ENCODE data around the gene TLR2. TPM values are rescaled to one million over a fixed set of nuclear protein-coding genes. Genes with fewer than 3 reads are reported as not detected.

The TLR2 gene
- total RNA-seq, 6 donors from 2014 or later, result 34.8 to 104 (median 91.2) TPM

DNA sequence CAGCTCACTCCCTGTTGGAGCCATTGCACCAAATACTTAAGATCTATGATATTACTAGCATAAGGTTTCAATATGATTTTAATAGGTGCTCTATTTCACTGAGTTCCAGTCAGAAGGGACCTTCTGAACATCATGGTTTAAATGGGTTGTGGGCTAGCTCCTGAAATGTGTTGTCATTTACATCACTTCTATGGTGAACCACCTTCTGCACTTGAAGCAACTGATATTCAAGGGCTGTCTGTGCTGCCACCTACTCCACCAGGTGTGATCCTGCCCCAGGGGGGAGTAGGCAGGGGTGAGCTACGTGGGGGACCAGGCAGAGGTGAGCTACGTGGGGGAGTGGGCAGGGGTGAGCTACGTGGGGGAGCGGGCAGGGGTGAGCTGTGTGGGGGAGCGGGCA is 40.5 kb downstream of the TLR2 start:
- Histone ChIP-seq H3K4me3 (no peak overlapping the region), H3K9me3 (no peaks in the 10 kb centered on the region), H3K27me3 (no peaks in the 10 kb centered on the region), H3K36me3 (no peaks in the 10 kb centered on the region), H3K27ac (no peak overlapping the region), H3K4me1 (no peaks in the 10 kb centered on the region)
- no peak for DNase-seq
- 91 to 100% methylated on average over 1 to 5 of the region's 5 CpGs for WGBS, 2 donors
- ATAC-seq (ENCODE audit: low FRiP score in 2 of 2), result no peak
- TF ChIP-seq, protein P1, sequence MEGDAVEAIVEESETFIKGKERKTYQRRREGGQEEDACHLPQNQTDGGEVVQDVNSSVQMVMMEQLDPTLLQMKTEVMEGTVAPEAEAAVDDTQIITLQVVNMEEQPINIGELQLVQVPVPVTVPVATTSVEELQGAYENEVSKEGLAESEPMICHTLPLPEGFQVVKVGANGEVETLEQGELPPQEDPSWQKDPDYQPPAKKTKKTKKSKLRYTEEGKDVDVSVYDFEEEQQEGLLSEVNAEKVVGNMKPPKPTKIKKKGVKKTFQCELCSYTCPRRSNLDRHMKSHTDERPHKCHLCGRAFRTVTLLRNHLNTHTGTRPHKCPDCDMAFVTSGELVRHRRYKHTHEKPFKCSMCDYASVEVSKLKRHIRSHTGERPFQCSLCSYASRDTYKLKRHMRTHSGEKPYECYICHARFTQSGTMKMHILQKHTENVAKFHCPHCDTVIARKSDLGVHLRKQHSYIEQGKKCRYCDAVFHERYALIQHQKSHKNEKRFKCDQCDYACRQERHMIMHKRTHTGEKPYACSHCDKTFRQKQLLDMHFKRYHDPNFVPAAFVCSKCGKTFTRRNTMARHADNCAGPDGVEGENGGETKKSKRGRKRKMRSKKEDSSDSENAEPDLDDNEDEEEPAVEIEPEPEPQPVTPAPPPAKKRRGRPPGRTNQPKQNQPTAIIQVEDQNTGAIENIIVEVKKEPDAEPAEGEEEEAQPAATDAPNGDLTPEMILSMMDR (IDR thresholded peaks at IDR 0.05), result no peak
- TF ChIP-seq POLR2AphosphoS5 (IDR thresholded peaks at IDR 0.05) (no peak), POLR2A (IDR thresholded peaks at IDR 0.05) (no peak), EP300 (IDR thresholded peaks at IDR 0.05) (no peak)

DNA sequence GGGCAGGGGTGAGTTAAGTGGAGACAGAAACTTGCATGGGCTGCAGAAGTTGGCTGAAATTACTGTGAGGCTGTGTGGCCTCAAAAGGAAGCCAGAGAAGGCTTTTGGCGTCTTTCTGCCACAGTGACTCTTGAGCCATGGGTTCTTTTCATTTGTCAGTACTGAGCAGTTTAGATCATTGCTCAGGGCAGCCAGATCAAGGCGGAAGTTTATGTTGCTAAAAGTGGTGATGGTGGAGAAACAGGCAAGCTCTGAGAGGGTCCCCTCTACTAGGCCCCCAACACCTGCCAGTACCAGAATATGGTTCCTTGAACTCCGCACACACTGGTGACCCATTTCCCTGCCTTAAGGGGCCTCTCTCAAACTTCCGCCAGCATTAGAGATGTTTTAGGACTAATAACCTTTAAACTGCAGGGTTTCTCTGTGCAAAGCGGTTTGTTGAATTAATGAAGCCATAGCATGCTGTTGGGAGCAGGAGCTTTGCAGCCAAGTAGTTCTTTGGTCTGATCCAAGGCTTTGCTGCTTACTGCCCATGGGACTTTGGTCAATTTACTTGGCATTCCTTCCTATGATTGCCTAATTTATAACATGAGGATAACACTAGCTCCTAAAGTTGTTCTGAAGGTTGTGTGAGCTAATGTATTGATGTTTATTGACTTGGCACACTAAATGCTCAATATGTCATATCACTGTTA is 41.2 kb downstream of the TLR2 start:
- Histone ChIP-seq H3K27ac (no peak overlapping the region), H3K9me3 (no peaks in the 10 kb centered on the region), H3K36me3 (no peaks in the 10 kb centered on the region), H3K27me3 (no peaks in the 10 kb centered on the region), H3K4me1 (no peaks in the 10 kb centered on the region), H3K4me3 (no peak overlapping the region)
- WGBS, 2 donors, result 93 to 97% methylated on average over 5 of the region's 5 CpGs
- DNase-seq (no peak), ATAC-seq (ENCODE audit: low FRiP score in 2 of 2) (peak in 1 of 2 donors; percentile 72)
- TF ChIP-seq POLR2A (IDR thresholded peaks at IDR 0.05) (no peak), EP300 (IDR thresholded peaks at IDR 0.05) (no peak), POLR2AphosphoS5 (IDR thresholded peaks at IDR 0.05) (no peak)
- TF ChIP-seq, protein P1 (IDR thresholded peaks at IDR 0.05), result no peak

DNA sequence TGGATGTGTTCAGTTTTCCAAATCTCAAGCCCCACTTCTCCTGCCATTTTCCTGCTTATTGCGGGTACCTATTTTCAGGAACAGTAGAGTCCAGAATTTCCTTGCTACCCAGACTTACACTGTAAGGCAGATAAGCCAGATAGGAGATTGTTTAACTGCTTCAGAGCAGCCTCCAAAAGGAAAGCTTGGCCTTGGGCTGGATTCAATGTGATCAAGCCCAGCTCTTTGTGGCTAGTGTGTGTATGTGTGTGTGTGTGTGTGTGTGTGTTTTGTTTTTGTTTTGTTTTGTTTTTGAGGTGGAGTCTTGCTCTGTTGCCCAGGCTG is 41.7 kb downstream of the TLR2 start:
- no peaks in the 10 kb centered on the region for H3K9me3 ChIP-seq
- TF ChIP-seq, protein P1 (IDR thresholded peaks at IDR 0.05), result no peak
- TF ChIP-seq POLR2A (IDR thresholded peaks at IDR 0.05) (no peak), POLR2AphosphoS5 (IDR thresholded peaks at IDR 0.05) (no peak), EP300 (IDR thresholded peaks at IDR 0.05) (no peak)
- no peaks in the 10 kb centered on the region for H3K36me3 ChIP-seq
- H3K27me3 ChIP-seq, result no peaks in the 10 kb centered on the region
- DNase-seq (no peak), ATAC-seq (ENCODE audit: low FRiP score in 2 of 2) (peak in 1 of 2 donors; percentile 34)
- 93% methylated on average over 1 of the region's 1 CpG for WGBS, 2 donors
- no peak overlapping the region for H3K4me3 ChIP-seq
- H3K4me1 ChIP-seq, result no peaks in the 10 kb centered on the region
- no peak overlapping the region for H3K27ac ChIP-seq

DNA sequence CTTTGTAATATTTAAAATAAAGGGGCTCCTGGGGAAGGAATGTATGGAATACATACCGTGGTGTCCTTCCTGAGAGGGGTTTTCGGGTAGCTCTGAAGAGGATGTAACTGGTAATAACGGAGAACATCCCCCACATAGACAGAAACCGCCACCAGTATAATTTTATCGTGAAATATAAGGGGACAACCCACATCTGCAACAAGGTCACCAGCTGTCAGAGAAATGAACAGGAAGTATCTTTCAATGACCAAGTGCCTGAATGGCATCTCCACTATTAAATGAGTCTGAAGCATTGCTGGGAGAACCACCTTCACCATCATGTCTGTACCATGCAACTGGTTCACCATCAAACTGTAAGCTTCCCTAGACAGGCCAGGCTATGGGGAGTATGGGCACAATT is 44.1 kb downstream of the TLR2 start:
- 81 to 83% methylated on average over 5 of the region's 5 CpGs for WGBS, 2 donors
- no peaks in the 10 kb centered on the region for H3K36me3 ChIP-seq
- H3K9me3 ChIP-seq, result no peaks in the 10 kb centered on the region
- TF ChIP-seq POLR2A (IDR thresholded peaks at IDR 0.05), result no peak
- TF ChIP-seq POLR2AphosphoS5 (IDR thresholded peaks at IDR 0.05), result no peak
- TF ChIP-seq, protein P1 (IDR thresholded peaks at IDR 0.05), result no peak
- TF ChIP-seq EP300 (IDR thresholded peaks at IDR 0.05), result no peak
- ATAC-seq (ENCODE audit: low FRiP score in 2 of 2) (no peak), DNase-seq (no peak)
- H3K27me3 ChIP-seq, result no peaks in the 10 kb centered on the region
- no peak overlapping the region for H3K27ac ChIP-seq
- H3K4me3 ChIP-seq, result no peak overlapping the region
- peaks cover 0 to 3% (median 0%) of the 10 kb centered on the region in 4 donors for H3K4me1 ChIP-seq

DNA sequence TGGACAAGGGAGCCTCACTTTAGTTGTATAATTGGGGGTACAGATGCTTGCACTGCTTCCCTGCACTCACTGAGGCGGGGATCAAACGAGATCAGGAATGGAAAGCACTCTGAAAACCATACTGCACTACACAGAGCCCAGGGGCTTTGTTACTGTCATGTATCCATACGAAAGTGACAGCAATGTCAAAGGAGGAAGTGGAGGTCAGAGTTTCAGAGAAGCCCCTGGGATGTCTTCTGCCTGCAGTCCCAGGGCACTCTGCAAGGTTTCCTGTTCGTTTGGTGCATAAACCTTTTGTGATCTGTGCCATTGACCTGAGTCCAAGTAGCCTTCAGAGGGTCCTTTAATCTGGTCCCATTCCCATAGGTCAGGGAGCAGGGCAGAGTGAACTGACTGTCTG is 44.6 kb downstream of the TLR2 start:
- no peaks in the 10 kb centered on the region for H3K27me3 ChIP-seq
- H3K4me1 ChIP-seq, result peaks cover 0 to 3% (median 0%) of the 10 kb centered on the region in 4 donors
- no peaks in the 10 kb centered on the region for H3K9me3 ChIP-seq
- DNase-seq (no peak), ATAC-seq (ENCODE audit: low FRiP score in 2 of 2) (no peak)
- no peaks in the 10 kb centered on the region for H3K36me3 ChIP-seq
- no peak overlapping the region for H3K27ac ChIP-seq
- 67 to 73% methylated on average over 4 of the region's 4 CpGs for WGBS, 2 donors
- no peak for TF ChIP-seq POLR2AphosphoS5 (IDR thresholded peaks at IDR 0.05)
- no peak for TF ChIP-seq POLR2A (IDR thresholded peaks at IDR 0.05)
- TF ChIP-seq, protein P1 (IDR thresholded peaks at IDR 0.05), result no peak
- no peak for TF ChIP-seq EP300 (IDR thresholded peaks at IDR 0.05)
- H3K4me3 ChIP-seq, result no peak overlapping the region
